PFSK-1 (cell line): ENCODE measurements around the gene WDR7.

Experiments used
- POLR2AphosphoS5 ChIP-seq: IDR thresholded peaks from 2 replicates; pipeline ENCODE4 v1.6.1; 2012; ENCODE audit warnings: low read depth, mild to moderate bottlenecking, control low read depth, low read length, moderate library complexity
- TAF1 ChIP-seq: IDR thresholded peaks from 2 replicates; pipeline ENCODE4 v1.6.1; 2012; ENCODE audit warnings: low read length, control low read depth, borderline replicate concordance; ENCODE audit not compliant: insufficient read depth

- TF ChIP-seq TAF1: no peak
- no peak for TF ChIP-seq POLR2AphosphoS5
Observed at GRCh38 chr18:56903686-56904085, 252.5 kb downstream of the WDR7 start.
